SIG-M5 treated with dmso at 0.1 percent for 504 hours (cell line): ENCODE data around the gene FAM120C.

Experiments
- DNase-seq: peaks from one replicate; lab custom pipeline; 2025; ENCODE audit not compliant: unreplicated experiment; lab: John Stamatoyannopoulos, UW

The FAM120C gene

DNA sequence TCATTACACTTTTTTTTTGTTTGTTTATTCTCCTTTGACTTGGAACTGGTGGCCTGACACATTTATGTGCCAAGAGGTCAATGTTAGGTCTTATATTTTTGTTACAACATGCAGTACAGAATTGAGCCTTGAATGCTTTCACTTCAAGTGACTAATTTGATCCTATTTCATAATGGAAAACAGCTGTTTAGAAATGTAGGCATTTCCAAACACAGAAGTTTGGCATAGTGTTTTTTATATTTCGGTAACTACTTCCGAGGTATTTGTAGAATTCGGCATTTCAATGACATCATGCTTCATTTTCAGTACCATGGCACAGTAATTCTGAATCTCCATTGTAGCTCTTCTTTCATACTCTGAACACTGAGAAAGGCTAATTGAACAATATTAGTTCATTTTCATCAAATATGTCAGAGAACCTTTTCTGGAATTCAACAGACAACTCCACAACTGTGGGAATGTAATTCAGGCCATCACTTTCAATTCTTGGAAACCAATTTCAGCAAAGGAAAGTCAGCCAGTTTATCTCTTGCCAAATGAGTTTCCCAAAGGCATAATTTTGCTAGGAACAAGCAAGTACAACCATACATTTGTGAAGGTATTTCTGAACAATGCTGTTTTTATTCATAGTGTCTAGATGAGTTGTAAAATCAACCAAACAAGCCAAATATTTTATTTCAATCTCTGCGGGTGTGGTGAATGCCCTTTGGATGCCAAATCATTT lies 11.4 kb downstream of the FAM120C start:
- DNase-seq: peak; percentile 3

DNA sequence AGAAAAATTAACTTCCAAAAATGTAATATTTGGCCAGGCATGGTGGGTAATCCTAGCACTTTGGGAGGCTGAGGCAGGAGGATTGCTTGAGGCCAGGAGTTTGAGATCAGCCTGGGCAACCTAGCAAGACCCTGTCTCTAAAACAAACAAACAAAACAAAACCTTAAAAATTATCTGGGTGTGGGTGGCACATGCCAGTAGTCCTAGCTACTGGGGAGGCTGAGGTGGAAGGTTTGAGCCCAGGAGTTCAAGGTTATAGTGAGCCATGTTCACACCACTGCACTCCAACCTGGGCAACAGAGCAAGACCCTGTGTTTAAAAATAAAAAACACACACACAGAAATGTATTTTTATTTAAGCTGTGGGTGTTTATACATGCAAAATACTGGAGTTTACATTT lies 12.0 kb downstream of the FAM120C start:
- no peak for DNase-seq

DNA sequence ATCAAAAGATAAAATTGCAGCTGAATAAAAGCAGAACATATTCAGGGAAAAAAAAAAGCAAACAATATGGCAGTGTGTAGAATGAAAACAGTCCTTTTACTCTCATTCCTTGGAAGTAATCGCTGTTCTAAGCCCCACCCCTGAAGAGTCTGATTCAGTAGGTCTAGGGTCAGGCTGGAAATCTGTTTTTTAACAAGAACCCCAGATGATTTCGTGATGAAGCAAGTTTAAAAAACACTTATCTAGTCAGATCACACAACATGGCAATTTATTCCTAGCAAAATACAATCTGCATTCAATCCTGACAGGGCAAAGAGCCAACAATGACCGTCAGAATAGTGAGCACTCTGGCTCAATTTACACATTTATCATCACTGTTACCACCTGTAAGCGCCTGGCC lies 16.1 kb downstream of the FAM120C start:
- DNase-seq: no peak

DNA sequence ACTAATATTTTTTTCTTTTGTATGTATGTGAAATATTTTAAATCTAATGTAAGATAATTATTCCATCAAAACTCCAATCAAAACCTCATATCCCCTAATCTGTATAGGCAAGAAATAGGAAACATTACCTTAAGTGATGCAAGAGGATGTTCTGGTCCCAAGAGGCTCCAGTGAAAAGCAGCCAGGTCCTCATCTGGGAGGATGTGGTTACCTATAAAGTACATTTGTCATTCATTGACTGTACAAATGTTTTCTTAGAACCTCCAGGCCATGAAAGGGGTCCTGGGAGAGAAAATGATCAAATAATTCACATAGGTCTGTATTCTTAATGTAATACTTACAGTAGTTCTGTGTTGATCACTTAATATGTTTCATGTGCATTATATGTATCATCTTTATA lies 25.5 kb downstream of the FAM120C start:
- no peak for DNase-seq

DNA sequence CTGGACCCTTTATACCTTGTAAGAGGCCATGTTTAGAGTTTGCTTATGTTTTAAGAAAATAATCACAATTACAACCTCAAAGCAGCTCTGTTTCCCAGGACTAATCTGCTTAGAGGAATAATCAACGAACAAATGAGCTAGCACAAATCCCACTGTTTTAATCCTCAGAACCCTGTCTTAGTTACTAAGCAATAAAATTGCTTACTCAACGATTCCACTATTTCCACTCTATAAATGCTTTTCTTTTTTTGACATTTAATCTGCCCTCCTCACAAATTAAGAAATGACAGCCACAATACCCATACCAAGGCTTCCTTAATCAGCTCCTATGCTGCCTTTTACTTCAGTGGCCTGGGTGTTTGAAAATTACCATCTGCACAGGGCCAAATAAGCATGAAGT lies 48.8 kb downstream of the FAM120C start:
- no peak for DNase-seq

DNA sequence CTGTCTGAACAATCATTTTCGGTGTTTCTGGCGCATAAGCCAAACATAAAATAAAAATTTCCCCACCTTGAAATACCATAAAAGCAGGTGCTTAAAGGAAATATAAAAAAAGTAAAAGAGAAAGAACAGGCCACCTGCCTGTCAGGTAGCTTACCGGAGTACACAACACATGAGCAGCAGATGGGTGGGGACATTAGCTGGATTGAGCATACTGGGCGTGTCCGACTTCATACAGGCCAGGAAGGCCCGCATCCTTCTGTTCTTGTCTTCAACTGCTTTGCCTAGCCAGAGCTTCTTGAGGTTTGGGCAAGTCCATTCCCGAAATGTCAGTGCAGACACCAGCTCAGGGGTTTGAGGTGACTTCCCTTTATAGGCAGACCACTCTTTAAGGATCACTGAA lies 66.7 kb downstream of the FAM120C start:
- DNase-seq: no peak

DNA sequence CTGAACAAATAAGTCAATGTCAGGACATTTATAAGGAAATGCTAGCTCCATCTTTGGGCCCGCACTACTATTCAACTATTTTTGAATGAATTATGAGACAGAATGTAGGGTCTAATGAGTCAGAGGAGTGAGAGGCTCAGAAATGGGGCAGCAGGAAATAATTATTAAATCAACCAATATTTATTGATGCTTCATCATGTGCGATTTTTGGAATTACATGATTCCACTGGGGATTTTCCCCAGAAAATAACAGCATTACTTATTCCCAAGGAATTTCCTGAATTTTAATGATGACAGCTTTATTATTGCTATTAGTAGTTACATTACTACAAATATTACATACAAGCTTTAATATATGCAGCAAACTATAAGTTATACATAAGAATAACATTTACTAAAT lies 89.5 kb downstream of the FAM120C start:
- DNase-seq: no peak

DNA sequence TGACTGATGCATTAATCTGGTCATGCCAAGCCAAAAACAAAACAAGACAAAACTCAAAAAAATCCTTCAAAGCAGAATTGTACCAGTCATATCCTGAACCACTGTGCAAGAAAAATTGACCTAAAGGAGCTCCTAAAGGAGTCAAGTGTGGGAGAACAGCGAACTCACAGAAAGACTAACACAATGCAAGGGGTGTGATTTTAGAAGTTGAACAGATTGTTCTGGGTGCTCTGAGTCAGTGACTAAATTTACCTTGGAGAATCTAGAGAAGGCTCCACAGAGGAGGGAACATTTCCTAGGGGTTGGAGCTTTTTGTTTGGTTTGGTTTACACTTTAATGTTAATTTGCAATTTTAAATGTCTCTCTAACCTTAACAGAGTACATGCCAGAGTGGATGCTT lies 89.9 kb downstream of the FAM120C start:
- no peak for DNase-seq

DNA sequence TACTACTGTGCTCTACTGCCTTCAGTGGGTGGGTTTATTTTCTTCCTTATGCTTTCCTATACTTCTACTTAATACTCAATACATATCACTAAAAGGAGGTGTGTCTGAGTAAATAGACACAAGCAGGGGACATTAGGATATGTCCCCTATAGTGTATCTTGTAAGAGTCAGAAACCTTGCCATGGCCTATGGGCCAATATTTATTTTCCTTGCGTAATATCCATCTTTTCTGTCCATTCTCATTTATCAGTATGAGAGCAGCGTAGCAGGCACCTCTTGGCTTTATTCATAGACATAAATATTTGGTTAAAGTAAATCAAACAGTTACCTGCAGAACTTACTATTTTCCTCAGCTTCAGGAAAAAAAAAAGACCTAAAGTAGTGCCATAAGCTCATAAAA lies 92.2 kb downstream of the FAM120C start:
- no peak for DNase-seq

DNA sequence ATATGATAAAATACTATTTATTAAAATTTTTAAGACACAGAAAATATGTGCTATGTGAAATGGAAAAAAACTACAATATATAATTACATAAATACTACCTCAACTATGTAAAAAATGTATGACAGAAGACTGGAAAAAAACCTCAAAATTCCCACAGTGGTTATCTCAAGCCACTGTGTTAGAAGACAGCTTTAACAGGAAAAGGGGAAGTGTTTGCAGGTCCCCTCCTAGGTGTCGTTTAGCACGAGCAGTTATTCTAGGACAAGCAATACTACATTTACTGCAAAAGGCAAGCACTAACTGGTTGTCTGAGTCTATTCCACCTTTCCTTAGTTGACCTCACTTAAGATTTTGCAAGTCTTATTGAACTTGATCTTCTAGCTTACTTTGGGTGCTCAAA lies 93.9 kb downstream of the FAM120C start:
- DNase-seq: no peak

DNA sequence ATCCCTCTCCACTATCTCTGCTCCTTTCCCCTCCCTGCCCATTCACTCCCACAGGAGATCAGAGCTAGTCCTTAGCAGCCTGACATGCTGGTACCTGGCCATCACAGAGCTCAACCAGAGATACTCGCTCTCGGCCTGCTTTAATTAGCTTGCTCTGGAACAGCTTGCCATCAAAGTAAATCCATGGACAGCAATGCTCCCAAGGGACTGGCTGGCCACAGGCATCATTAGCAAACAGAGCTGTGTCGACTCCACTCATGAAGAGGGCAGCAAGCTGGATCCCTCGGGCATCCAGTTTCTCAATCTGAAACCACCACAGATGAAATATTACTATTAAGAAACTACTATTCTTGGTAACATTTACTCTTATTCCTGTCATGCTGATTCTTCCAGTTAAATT lies 95.4 kb downstream of the FAM120C start:
- no peak for DNase-seq

DNA sequence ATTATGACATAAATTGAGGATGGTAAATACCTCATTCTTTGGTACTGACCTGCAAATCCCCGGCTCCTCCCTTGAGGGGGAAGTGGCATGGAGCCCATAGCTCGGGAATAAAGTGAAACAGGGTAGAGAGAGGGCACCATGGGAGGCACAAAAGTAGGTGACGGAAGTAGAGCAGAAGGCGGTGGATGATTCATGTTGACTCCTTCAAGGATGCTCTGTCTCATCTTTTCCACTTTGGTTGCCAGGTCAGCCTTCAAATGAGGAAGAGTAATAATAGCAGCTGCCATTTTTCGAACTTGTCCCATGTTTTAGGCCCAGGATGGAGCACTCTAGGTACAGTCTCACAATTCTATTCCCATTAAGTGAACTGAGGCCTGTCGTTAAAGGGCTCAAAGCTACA lies 97.4 kb downstream of the FAM120C start:
- DNase-seq: no peak

DNA sequence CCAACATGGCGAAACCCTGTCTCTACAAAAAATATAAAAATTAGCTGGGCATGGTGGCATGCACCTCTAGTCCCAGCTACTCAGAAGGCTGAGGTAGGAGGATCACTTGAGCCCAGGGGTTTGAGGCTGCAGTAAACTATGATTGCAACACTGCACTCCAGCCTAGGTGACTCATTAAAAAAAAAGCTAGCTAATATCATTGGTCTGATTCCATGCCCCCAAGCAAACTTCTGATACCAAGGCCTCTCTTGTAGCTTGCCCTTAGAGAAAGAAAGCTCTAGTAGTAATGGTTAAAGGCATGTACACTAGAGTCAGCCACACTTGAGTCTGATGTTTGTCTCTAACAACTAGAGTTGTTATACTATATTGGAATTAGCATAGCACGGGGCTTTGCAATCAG lies 106.2 kb downstream of the FAM120C start:
- peak; percentile 3 for DNase-seq

DNA sequence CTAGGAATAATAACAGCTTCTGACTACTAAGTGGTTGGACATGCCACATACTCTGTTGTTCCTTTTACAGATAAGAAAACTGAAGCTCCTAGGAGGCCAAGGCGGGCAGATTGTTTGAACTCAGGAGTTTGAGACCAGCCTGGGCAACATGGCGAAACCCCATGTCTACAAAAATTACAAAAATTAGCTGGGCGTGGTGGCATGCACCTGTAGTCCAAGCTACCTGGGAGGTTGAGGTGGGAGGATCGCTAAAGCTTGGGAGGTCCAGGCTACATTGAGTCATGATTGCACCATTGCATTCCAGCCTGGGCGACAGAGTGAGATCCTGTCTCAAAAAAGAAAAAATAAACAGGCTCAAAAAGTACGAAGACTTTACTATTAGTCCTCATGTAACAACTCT lies 108.2 kb downstream of the FAM120C start:
- DNase-seq: no peak

DNA sequence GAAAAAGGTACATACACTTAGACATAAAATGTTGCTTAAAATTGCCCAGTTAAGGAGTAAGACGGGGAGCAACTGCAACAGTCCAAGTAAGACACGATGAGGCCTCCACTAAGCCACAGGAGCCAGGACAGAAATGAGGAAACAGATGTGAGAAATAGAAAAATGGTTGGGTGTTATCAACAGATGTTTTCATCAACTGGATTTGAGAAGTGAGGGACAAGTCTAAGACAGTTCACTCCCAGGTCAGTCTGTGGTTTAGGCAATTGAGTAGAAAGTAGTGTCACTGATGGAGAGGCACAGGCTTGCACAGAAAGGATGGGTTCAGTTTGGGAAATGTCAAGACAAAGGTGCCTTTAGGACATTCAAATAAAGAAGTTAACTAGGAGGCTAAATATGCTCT lies 115.3 kb downstream of the FAM120C start:
- DNase-seq: peak; percentile 39

DNA sequence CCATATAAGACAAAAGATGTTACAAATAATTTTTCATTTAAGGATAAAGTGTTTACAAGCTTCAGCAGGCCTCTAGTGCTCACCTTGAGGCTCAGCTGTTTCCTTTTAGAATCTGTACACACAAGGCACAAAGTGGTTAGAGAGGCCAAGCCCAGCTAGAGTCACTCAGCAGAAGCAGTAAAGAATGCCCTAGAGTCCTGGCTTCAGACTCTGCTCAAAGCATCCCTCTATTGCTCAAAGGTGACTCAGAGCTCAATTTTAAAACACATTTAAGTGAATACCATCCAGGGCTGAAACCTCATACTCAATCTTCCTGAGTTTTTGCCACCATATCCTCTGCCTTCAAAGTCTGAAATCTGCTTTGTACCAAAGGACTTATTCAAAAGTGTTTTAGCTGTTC lies 116.2 kb downstream of the FAM120C start:
- no peak for DNase-seq

DNA sequence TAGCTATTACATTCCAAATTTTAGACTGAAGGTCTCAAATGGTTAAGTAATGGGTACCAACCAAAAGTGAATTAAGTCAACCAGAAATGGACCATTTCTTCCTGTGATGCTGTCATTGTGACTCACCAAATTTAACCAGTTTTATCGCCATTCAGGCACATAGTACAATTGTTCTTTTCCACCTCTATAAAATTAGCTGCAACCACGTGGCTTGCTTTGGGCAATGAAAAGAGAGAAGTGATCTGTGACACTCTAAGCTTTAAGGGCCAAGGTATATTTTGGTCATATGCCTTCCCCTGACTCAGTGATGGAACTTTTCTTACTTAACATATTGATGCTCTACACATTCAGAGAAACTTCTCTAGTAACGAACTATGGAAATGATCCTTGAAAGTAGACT lies 118.5 kb downstream of the FAM120C start:
- DNase-seq: no peak

DNA sequence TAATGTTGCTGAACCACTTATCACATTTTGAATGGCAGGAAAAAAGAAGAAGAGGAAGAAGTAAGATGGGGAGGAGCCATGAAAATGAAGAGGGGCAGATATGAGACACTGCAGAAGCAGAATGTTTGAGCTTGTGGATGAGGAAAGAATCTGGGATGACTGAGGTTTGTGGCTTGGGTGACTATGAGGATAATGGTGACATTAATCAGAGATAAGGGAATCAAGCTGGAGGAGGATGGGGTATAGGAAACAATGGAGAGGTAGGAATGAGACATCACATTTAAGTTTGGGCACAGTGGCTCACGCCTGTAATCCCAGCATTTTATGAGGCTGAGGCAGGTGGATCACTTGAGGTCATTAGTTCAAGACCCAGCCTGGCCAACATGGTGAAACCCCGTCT lies 119.7 kb downstream of the FAM120C start:
- DNase-seq: no peak

DNA sequence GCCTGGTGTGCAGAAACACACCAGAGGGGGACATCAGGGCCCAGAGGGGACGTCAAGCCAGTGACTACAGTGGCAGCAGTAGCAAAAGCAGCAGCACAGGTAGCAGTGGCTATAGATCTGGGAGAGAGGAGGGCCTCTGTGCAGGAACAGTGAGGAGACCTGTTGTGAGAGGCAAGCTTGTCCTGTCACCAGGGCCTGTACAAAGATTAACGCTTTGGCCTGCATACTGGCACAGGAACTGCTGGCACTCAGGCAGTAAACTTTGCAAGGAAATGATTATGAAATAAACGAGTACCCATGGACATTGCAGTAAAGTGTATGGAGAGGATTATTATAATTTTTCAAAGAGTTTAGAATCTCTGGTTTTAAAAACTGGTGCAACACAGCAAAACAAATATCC lies 133.3 kb downstream of the FAM120C start:
- no peak for DNase-seq

DNA sequence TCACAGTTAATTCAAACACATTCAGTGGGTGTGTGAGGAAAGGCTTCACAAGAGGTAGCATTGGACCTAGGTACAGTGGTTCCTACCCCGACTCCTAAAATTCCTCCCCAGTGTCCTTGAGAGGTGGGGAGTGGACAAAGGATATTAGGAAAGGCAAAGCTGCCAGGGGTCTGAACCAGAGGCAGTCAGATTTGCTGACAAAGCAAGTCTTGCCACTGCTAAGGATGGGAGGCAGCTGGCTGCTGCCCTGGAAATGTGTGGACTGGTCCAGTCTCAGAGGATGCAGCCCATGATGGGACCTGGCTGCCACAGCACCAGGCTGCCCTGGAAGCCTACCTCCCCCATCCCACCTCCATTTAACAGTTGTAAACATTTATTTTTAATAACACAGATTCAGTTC lies 134.6 kb downstream of the FAM120C start:
- no peak for DNase-seq

DNA sequence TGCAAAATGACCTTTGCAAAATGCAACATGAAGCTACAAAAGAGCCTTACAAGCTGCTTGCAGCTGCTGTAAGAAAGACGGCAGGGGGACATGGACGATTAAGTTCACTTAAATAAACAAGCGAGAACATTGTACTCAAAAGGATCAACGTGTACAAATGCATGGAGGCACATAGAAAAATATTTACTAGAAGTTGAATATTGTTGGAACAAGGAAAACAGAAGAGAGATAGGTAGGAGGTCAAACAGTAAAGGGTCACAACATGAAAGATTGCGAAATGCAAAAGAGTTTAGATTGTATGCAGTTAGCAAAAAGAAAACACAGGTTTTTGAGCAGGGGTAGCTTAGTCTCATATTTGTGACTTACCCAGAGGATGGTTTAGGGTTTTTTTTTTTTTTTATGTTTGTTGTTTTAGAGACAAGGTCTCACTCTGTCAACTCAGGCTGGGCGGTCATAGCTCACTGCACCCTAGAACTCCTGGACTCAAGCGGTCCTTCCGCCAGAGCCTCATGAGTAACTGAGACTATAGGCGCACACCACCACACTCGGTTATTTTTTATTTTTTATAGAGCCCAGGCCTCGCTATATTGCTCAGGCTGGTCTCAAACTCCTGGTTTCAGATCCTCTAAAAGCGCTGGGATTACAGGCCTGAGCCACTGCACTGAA lies 137.4 kb downstream of the FAM120C start:
- DNase-seq: no peak

DNA sequence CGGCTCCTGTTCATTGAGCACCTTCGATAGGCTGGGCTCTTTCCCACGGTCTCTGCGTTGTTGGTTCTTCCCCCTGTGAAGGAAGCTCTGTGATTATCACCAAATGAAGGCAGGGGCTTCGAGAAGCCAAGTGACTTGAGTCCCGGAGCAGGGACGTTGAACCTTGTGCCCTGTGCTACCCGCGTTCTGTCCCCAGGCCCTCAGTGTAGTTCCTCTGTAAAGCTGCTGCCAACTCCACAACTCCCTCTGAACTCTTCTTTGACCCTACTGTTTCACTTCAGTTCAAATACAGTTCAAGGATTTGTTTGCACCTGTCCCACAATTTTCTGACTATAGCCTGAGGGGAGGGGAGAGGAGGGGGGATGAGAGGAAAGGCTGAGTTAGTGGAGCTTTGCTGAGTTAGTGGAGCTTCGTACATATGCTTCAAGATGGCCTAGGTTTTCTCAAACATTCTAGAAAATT lies 138.1 kb downstream of the FAM120C start:
- peak; percentile 69 for DNase-seq
